GM12875 (cell line): ENCODE data around the gene JAG1.

Source experiments
- H3K4me3 ChIP-seq: one replicate; pipeline ENCODE4 v1.5.1; 2011; ENCODE audit warnings: low read depth, low read length, control low read depth
- TF ChIP-seq, protein P1 (sequence below): IDR thresholded peaks from 2 replicates; pipeline ENCODE4 v1.5.1; 2011; ENCODE audit warnings: low read depth, mild to moderate bottlenecking, control low read depth, inconsistent platforms, low read length, moderate library complexity, borderline replicate concordance; ENCODE audit not compliant: insufficient read depth

JAG1 gene

DNA sequence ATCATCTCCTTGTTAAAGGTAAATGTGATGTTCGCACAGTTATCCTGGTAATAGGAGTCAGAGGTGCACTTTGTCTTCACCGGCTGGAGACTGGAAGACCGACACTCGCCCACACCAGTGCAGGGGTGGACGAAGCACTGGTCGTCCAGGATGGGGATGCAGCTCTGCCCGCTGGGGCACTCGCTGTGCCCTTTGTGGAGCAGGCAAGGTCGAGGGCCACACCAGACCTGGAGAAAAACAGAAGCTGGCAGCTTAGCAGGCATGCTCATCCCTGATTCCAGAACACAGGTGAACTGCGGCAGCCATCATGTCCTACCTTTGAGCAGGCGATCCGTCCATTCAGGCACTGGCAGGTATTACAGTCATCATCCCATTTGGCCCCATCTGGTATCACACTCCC lies 32.3 kb downstream of the JAG1 start:
- no peak overlapping the region for H3K4me3 ChIP-seq
- TF ChIP-seq, protein P1, sequence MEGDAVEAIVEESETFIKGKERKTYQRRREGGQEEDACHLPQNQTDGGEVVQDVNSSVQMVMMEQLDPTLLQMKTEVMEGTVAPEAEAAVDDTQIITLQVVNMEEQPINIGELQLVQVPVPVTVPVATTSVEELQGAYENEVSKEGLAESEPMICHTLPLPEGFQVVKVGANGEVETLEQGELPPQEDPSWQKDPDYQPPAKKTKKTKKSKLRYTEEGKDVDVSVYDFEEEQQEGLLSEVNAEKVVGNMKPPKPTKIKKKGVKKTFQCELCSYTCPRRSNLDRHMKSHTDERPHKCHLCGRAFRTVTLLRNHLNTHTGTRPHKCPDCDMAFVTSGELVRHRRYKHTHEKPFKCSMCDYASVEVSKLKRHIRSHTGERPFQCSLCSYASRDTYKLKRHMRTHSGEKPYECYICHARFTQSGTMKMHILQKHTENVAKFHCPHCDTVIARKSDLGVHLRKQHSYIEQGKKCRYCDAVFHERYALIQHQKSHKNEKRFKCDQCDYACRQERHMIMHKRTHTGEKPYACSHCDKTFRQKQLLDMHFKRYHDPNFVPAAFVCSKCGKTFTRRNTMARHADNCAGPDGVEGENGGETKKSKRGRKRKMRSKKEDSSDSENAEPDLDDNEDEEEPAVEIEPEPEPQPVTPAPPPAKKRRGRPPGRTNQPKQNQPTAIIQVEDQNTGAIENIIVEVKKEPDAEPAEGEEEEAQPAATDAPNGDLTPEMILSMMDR: no peak

DNA sequence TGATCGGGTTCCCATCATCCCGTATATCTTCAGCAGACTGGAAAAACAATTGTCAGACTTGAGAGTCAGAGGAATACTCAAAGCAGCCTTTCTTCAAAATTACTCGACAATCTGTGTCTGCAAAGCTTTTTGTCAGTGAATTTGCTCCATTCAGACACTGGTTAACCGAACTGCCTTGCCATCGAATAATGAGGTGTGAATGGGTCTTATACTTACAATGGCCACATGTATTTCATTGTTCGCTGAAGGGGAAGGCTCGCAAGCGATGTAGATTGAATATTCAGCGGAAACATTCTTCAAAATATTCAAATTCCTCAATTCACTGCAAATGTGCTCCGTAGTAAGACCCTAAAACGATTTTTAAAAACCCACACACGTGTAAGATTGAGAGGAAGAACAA lies 32.9 kb downstream of the JAG1 start:
- H3K4me3 ChIP-seq: no peak overlapping the region
- TF ChIP-seq, protein P1: no peak

DNA sequence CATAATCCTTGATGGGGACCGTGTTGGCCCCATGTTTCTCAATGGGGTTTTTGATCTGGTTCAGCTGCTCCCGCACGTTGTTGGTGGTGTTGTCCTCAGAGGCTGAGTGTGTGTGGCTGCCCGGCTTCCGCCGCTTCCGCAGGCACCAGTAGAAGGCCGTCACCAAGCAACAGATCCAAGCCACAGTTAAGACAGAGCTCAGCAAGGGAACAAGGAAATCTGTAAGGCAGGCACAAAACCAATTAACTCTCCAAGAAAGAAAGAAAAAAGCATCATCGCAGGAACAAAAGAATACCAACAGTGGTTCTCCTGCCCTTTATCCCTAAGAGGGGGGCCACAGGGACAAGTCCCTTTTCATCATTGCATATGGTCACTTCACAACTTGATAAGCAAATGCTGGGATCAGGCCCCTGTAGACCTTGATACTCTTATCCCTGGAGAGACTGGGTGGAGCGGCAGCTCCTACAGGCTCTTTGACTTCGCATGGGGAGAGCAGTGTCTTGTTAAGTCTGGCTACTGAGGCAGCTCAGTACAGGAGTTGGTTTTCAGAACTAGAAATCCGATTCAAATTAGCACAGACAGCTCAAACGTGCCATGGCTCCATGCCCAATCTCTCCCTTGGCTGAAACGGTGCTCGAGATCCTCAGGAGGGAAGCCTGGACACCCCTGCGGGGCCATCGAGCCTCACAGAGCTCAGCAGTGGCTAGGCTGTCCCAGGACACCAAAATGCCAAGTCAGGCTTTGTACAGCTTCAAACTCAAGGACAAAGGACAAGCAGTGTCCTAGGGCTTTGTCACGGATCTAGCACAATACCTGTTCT lies 33.9 kb downstream of the JAG1 start:
- TF ChIP-seq, protein P1: no peak

DNA sequence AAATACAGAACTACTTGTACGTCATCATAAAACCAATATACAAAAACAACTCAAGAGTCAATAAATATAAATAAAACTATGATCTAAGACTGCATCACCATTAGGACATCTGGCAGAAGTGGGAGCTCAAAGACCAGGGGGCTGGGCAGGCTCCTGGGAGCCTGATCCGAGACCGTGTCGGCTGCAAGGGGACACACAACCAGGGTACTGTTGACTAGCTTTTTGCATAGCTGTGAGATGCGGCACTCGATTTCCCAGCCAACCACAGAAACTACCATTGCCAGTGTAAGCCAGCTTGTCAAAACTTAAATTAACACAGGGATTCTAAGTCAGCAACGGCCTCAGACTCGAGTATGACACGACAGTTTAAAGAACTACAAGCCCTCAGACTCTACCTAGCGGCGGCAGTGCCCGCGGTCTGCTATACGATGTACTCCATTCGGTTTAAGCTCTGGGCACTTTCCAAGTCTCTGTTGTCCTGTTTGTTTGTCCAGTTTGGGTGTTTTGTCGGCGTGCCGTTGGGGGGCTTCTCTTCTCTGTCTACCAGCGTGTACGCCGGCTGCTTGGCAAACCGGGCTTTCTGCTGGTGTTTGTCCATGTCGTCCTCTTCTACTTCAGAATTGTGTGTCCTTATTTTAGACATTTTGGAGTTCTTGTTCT lies 34.6 kb downstream of the JAG1 start:
- TF ChIP-seq, protein P1: no peak

More for the DNA sequence above, 33.9 kb downstream of the JAG1 start:
- no peak overlapping the region for H3K4me3 ChIP-seq

DNA sequence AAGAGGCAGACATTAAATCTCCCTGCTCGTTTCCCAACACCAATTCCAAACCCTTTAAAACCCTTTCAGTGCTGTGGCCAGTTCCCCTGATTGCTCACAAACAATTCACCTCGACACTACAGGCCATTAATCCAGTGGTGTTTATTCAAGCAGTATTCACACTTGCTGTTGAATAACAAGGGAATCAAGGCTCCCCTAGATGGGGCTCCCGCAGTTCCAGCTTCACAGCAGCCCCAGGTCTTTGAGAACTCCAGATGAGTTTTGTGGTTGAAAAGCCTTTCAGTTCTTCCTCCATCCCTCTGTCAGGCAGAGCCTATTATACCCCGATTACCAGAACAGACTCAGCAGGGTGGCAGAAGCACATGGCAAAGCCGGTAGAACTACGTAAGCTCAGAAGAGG lies 36.2 kb downstream of the JAG1 start:
- TF ChIP-seq, protein P1: no peak
- no peak overlapping the region for H3K4me3 ChIP-seq

More for the DNA sequence above, 34.6 kb downstream of the JAG1 start:
- no peak overlapping the region for H3K4me3 ChIP-seq

DNA sequence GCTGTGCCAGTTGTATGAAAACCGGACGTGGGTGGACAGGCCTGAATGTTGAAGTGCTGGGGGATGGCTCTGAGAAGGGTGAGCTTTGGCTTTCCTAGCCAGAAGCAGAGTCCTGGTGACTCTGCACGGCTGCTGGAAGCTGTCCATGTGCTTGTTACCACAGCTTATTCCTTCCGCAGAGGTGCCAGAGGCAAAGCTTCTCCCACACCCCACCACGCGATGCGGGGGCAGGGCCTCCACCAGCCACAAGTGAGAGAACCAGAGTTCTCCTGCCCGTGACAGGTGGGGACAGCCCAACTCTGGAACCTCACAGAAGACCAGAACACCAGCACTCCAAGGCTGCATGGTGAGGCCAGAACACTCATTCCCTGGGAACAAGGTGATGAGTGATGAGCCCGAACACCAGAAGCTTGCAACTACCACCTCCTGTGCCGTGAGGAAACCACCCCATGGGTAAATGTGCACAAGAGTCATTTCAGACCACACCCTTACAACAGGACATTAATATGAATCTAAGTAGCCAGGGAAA lies 36.7 kb downstream of the JAG1 start:
- TF ChIP-seq, protein P1: no peak
- H3K4me3 ChIP-seq: no peak overlapping the region
